ACC112 (cell line): ENCODE results near the gene CD96.
A peak's percentile ranks its signal among the peaks of the same experiment; 100 is the strongest.

Source experiments
- H2AFZ ChIP-seq: fragments of 200-600 bp; sonication (generic); one replicate; pipeline ENCODE4 v1.6.0; 2017; ENCODE audit warnings: antibody characterized with exemption, low read length; ENCODE audit not compliant: unreplicated experiment
- H3K27ac ChIP-seq: fragments of 200-600 bp; sonication (generic); 2 replicates; pipeline ENCODE4 v1.5.1; 2014; ENCODE audit warnings: low read depth, mild to moderate bottlenecking, antibody characterized with exemption, low read length, moderate library complexity
- H3K27me3 ChIP-seq: fragments of 200-600 bp; sonication (generic); 2 replicates; pipeline ENCODE4 v1.6.1; 2014; ENCODE audit warnings: mild to moderate bottlenecking, antibody characterized with exemption, low read length, moderate library complexity, mixed read lengths; ENCODE audit not compliant: insufficient read depth
- H3K36me3 ChIP-seq: fragments of 200-600 bp; sonication (generic); 2 replicates; pipeline ENCODE4 v1.6.1; 2016; ENCODE audit warnings: mild to moderate bottlenecking, antibody characterized with exemption, low read length, moderate library complexity, mixed read lengths; ENCODE audit not compliant: insufficient read depth
- H3K4me1 ChIP-seq: fragments of 200-600 bp; sonication (generic); one replicate; pipeline ENCODE4 v1.6.1; 2016; ENCODE audit warnings: low read length, mixed read lengths; ENCODE audit not compliant: insufficient read depth, unreplicated experiment, control insufficient read depth
- H3K4me3 ChIP-seq: fragments of 200-600 bp; sonication (generic); 2 replicates; pipeline ENCODE4 v1.5.1; 2014; ENCODE audit warnings: mild to moderate bottlenecking, low read depth, low read length
- H3K79me2 ChIP-seq: fragments of 200-600 bp; sonication (generic); one replicate; pipeline ENCODE4 v1.6.0; 2016; ENCODE audit warnings: low read length; ENCODE audit not compliant: control insufficient read depth, unreplicated experiment, insufficient read depth

The CD96 gene

DNA sequence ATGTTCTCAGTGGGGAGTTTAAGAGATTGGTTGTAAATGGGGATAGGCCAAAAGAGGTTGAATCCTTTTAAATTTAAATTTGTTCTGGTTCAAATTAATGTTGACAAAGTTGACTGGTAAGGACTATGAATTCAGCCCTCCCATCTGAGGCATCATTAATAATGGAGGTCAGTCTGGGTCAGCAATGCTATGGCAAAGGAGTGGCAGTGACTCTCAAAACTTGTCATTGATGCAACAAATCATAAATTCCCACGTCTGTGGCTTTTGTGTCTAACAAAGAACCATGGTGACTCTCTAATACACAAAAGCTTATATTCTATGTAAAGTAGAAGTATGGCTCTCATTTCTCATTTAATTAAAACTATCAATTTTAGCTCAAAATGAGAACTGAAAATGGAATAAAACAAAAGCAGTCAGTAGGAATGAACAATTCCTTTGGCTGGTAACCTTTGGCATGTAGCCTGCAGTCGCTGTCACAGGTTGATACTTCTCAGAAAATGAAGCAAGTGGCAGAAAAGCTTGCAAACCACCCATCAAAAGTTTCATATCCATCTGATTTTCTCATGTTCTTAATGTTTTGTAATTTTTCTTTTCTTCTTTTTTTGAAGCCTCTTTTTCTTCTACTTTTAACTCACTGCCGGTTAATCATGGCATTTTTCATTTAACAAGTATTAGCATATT lies 65.4 kb downstream of the CD96 start:
- Histone ChIP-seq H3K4me1 (peaks cover 18% of the 10 kb centered on the region), H3K79me2 (no peaks in the 10 kb centered on the region), H3K36me3 (no peaks in the 10 kb centered on the region), H3K4me3 (no peak overlapping the region), H2AFZ (no peak overlapping the region), H3K27me3 (no peaks in the 10 kb centered on the region), H3K27ac (no peak overlapping the region)

GRCh38 chr3:111608383-111608782 lies 66.4 kb downstream of the CD96 start:
- Histone ChIP-seq H3K4me1 (peaks cover 18% of the 10 kb centered on the region), H3K4me3 (no peak overlapping the region), H2AFZ (no peak overlapping the region), H3K36me3 (no peaks in the 10 kb centered on the region), H3K27me3 (no peaks in the 10 kb centered on the region), H3K27ac (no peak overlapping the region), H3K79me2 (no peaks in the 10 kb centered on the region)

DNA sequence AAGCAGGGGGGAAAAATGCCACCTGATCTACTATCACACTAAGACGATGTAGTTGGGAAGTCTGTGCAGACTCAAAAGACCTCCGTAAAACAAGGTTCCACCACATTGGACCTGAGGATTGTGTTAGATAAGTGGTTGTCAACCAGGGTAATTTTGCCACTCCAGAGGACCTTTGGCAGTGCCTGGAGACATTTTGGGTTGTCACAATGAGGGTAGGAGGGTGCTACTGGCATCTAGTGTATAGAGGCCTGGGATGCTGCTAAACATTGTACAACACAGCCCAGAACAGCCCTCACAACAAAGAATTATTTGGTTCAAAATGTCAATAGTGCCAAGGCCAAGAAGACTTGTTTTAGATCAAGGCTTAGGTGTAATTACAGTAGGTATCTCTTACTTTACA lies 67.7 kb downstream of the CD96 start:
- H3K4me3 ChIP-seq = no peak overlapping the region
- H2AFZ ChIP-seq = no peak overlapping the region
- H3K4me1 ChIP-seq = peaks cover 9% of the 10 kb centered on the region
- H3K79me2 ChIP-seq = no peaks in the 10 kb centered on the region
- H3K27me3 ChIP-seq = no peaks in the 10 kb centered on the region
- no peaks in the 10 kb centered on the region for H3K36me3 ChIP-seq
- H3K27ac ChIP-seq = no peak overlapping the region

- Histone ChIP-seq H3K4me1 (peaks cover 4% of the 10 kb centered on the region), H2AFZ (no peak overlapping the region), H3K79me2 (no peaks in the 10 kb centered on the region), H3K27me3 (no peaks in the 10 kb centered on the region), H3K27ac (no peak overlapping the region), H3K36me3 (no peaks in the 10 kb centered on the region), H3K4me3 (no peak overlapping the region)
Observed at GRCh38 chr3:111610189-111610588, 68.2 kb downstream of the CD96 start.

DNA sequence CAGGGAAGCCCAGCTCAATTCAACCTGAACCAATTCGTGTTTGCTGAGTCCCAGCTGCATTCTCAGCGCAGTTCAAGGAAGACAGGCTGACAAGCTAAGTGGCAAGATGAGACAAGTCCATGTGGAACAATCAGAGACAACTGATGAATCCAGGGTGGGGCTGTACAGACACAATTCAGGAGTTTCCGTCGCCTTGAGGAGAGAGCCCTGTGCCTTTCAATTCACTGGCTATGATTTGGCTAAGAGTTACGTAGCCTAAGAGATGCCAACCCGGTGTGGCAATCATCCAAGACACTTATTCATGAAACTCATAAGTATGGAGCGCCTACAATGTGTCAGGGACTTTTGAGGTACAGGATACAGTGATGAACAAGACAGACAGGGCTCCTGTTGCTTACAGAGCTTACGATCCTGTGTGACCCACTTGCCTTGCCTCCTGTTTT lies 68.6 kb downstream of the CD96 start:
- Histone ChIP-seq H3K79me2 (no peaks in the 10 kb centered on the region), H3K27ac (no peak overlapping the region), H3K36me3 (no peaks in the 10 kb centered on the region), H3K4me1 (no peaks in the 10 kb centered on the region), H2AFZ (no peak overlapping the region), H3K27me3 (no peaks in the 10 kb centered on the region), H3K4me3 (no peak overlapping the region)

GRCh38 chr3:111613294-111613693 lies 71.3 kb downstream of the CD96 start:
- Histone ChIP-seq H3K4me3 (no peak overlapping the region), H3K27ac (no peak overlapping the region), H3K4me1 (peaks cover 5% of the 10 kb centered on the region), H2AFZ (no peak overlapping the region), H3K79me2 (no peaks in the 10 kb centered on the region), H3K27me3 (no peaks in the 10 kb centered on the region), H3K36me3 (no peaks in the 10 kb centered on the region)

- Histone ChIP-seq H3K4me1 (peaks cover 14% of the 10 kb centered on the region), H3K4me3 (no peak overlapping the region), H2AFZ (no peak overlapping the region), H3K79me2 (no peaks in the 10 kb centered on the region), H3K36me3 (no peaks in the 10 kb centered on the region), H3K27ac (no peak overlapping the region), H3K27me3 (no peaks in the 10 kb centered on the region)
Observed at GRCh38 chr3:111615880-111616279, 73.9 kb downstream of the CD96 start.

GRCh38 chr3:111616417-111617105 lies 74.6 kb downstream of the CD96 start:
- H2AFZ ChIP-seq = no peak overlapping the region
- H3K27ac ChIP-seq = no peak overlapping the region
- no peaks in the 10 kb centered on the region for H3K79me2 ChIP-seq
- no peaks in the 10 kb centered on the region for H3K36me3 ChIP-seq
- H3K4me1 ChIP-seq = peaks cover 14% of the 10 kb centered on the region
- H3K4me3 ChIP-seq = no peak overlapping the region
- no peaks in the 10 kb centered on the region for H3K27me3 ChIP-seq

GRCh38 chr3:111617406-111617805 lies 75.4 kb downstream of the CD96 start:
- peaks cover 14% of the 10 kb centered on the region for H3K4me1 ChIP-seq
- no peak overlapping the region for H3K4me3 ChIP-seq
- no peak overlapping the region for H2AFZ ChIP-seq
- no peaks in the 10 kb centered on the region for H3K27me3 ChIP-seq
- H3K36me3 ChIP-seq = no peaks in the 10 kb centered on the region
- no peak overlapping the region for H3K27ac ChIP-seq
- H3K79me2 ChIP-seq = no peaks in the 10 kb centered on the region

- H3K27ac ChIP-seq = no peak overlapping the region
- H3K27me3 ChIP-seq = no peaks in the 10 kb centered on the region
- H3K4me1 ChIP-seq = peaks cover 14% of the 10 kb centered on the region
- H3K36me3 ChIP-seq = no peaks in the 10 kb centered on the region
- no peak overlapping the region for H3K4me3 ChIP-seq
- H2AFZ ChIP-seq = no peak overlapping the region
- no peaks in the 10 kb centered on the region for H3K79me2 ChIP-seq
Observed at GRCh38 chr3:111617912-111618601, 76.1 kb downstream of the CD96 start.

DNA sequence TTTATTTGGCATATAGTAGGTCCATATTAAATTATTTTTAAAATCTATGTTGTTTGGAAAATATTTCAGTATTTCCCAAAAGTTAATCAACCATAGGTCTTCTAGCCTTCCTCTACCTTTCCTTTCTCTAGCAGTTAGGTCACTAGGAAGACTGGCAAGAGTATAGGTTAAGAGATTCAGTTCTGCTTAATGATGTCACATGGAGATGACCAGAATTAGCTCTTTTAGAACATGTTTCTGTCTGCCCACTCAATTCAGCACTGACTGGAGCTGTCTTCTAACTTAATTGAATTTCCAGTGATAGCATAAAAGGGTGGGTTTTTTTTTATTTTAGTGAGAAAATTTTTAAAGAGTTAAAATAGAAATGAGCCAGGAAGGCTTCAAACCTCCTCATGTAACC lies 76.9 kb downstream of the CD96 start:
- H2AFZ ChIP-seq = peak overlapping the region; percentile 1
- H3K36me3 ChIP-seq = no peaks in the 10 kb centered on the region
- H3K27me3 ChIP-seq = no peaks in the 10 kb centered on the region
- no peak overlapping the region for H3K27ac ChIP-seq
- H3K79me2 ChIP-seq = no peaks in the 10 kb centered on the region
- H3K4me1 ChIP-seq = peaks cover 14% of the 10 kb centered on the region
- H3K4me3 ChIP-seq = no peak overlapping the region
